Measurements from ENCODE around the gene PPM1D. TPM values are rescaled to one million over a fixed set of nuclear protein-coding genes. Genes with fewer than 3 reads are reported as not detected.

Gene PPM1D
- total RNA-seq, 2 experiments from 2014 or later: 9.1 to 16.5 TPM

DNA sequence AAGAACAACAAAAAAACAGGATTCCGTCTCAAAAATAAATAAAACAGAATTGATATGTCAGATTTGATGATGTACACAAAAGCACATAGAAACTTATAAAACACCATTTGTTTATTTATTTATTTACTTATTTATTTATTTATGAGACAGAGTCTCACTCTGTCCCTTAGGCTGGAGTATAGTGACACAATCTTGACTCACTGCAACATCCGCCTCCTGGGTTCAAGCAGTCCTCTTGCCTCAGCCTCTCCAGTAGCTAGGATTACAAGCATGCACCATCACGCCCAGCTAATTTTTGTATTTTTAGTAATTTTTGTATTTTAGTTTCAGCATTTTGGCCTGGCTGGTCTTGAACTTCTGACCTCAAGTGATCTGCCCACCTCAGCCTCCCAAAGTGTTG, 99.1 kb downstream of the PPM1D start:
- TF ChIP-seq CTCF (conservative IDR thresholded peaks at IDR 0.05; ENCODE audit: low read length): no peak
- no peak for TF ChIP-seq EZH2phosphoT487 (IDR thresholded peaks at IDR 0.05; ENCODE audit: borderline replicate concordance, low read depth, low read length)
- H3K4me2 ChIP-seq (ENCODE audit: low read length): no peak overlapping the region

GRCh38 chr17:60704170-60704569, 104.2 kb downstream of the PPM1D start:
- TF ChIP-seq EZH2phosphoT487 (IDR thresholded peaks at IDR 0.05; ENCODE audit: borderline replicate concordance, low read depth, low read length): no peak
- no peak for TF ChIP-seq CTCF (conservative IDR thresholded peaks at IDR 0.05; ENCODE audit: low read length)
- CTCF ChIA-PET (ENCODE audit: unreplicated experiment): no interaction called here
- Histone ChIP-seq H3K4me3 (ENCODE audit: low read depth, low read length, poor library complexity, severe bottlenecking) (no peak overlapping the region), H3K27ac (ENCODE audit: low read depth, low read length, poor library complexity, severe bottlenecking) (no peak overlapping the region), H3K9me3 (ENCODE audit: low read length) (no peaks in the 10 kb centered on the region), H3K36me3 (ENCODE audit: insufficient read depth, low read length) (no peaks in the 10 kb centered on the region), H3K4me2 (ENCODE audit: low read length) (no peak overlapping the region), H3K79me2 (ENCODE audit: insufficient read depth, low read depth, low read length) (no peaks in the 10 kb centered on the region), H3K4me1 (ENCODE audit: insufficient read depth, low read length, poor library complexity, severe bottlenecking) (no peaks in the 10 kb centered on the region), H2AFZ (ENCODE audit: low read length) (no peak overlapping the region), H4K20me1 (ENCODE audit: insufficient read depth, low read length) (no peaks in the 10 kb centered on the region), H3K9me2 (ENCODE audit: insufficient read depth, low read length) (no peaks in the 10 kb centered on the region)
- no TSS peak for BruUV-seq (replicated peaks)
- POLR2A ChIA-PET: no interaction called here
- intact Hi-C loops (cut with micrococcal nuclease; ENCODE audit: unreplicated experiment): no loop called here
- no peak for DNase-seq (ENCODE audit: low spot score)

More for the DNA sequence above, 99.1 kb downstream of the PPM1D start:
- Histone ChIP-seq H3K4me3 (ENCODE audit: low read depth, low read length, poor library complexity, severe bottlenecking) (no peak overlapping the region), H3K4me1 (ENCODE audit: insufficient read depth, low read length, poor library complexity, severe bottlenecking) (no peaks in the 10 kb centered on the region), H4K20me1 (ENCODE audit: insufficient read depth, low read length) (no peaks in the 10 kb centered on the region), H3K79me2 (ENCODE audit: insufficient read depth, low read depth, low read length) (no peaks in the 10 kb centered on the region), H3K36me3 (ENCODE audit: insufficient read depth, low read length) (no peaks in the 10 kb centered on the region), H3K27ac (ENCODE audit: low read depth, low read length, poor library complexity, severe bottlenecking) (no peak overlapping the region), H3K9me2 (ENCODE audit: insufficient read depth, low read length) (no peaks in the 10 kb centered on the region), H2AFZ (ENCODE audit: low read length) (no peak overlapping the region), H3K9me3 (ENCODE audit: low read length) (no peaks in the 10 kb centered on the region)
- intact Hi-C loops (cut with micrococcal nuclease; ENCODE audit: unreplicated experiment): no loop called here
- CTCF ChIA-PET (ENCODE audit: unreplicated experiment): no interaction called here
- BruUV-seq (replicated peaks): no TSS peak
- no peak for DNase-seq (ENCODE audit: low spot score)
- POLR2A ChIA-PET: no interaction called here

- no peak overlapping the region for H3K4me3 ChIP-seq (ENCODE audit: low read depth, low read length, poor library complexity, severe bottlenecking)
- no peaks in the 10 kb centered on the region for H3K36me3 ChIP-seq (ENCODE audit: insufficient read depth, low read length)
- ChIA-PET CTCF (ENCODE audit: unreplicated experiment) (no interaction called here), POLR2A (no interaction called here)
- intact Hi-C loops (cut with micrococcal nuclease; ENCODE audit: unreplicated experiment): no loop called here
- no peaks in the 10 kb centered on the region for H3K4me1 ChIP-seq (ENCODE audit: insufficient read depth, low read length, poor library complexity, severe bottlenecking)
- DNase-seq (ENCODE audit: low spot score): no peak
- H3K9me2 ChIP-seq (ENCODE audit: insufficient read depth, low read length): no peaks in the 10 kb centered on the region
- H3K9me3 ChIP-seq (ENCODE audit: low read length): no peaks in the 10 kb centered on the region
- H3K27ac ChIP-seq (ENCODE audit: low read depth, low read length, poor library complexity, severe bottlenecking): no peak overlapping the region
- H3K79me2 ChIP-seq (ENCODE audit: insufficient read depth, low read depth, low read length): no peaks in the 10 kb centered on the region
- no peak overlapping the region for H2AFZ ChIP-seq (ENCODE audit: low read length)
- TF ChIP-seq CTCF (conservative IDR thresholded peaks at IDR 0.05; ENCODE audit: low read length): no peak
- no peak for TF ChIP-seq EZH2phosphoT487 (IDR thresholded peaks at IDR 0.05; ENCODE audit: borderline replicate concordance, low read depth, low read length)
- H4K20me1 ChIP-seq (ENCODE audit: insufficient read depth, low read length): no peaks in the 10 kb centered on the region
- no TSS peak for BruUV-seq (replicated peaks)
- H3K4me2 ChIP-seq (ENCODE audit: low read length): no peak overlapping the region
These were observed 112.7 kb downstream of the PPM1D start for GRCh38 chr17:60712675-60713074.
